Neural cell (in vitro differentiated cells): Measurements from ENCODE around the gene SDK1.

Source experiments
- EP300 ChIP-seq: fragments of 450-650 bp; conservative IDR thresholded peaks from 2 replicates; pipeline ENCODE4 v1.6.1; 2014; ENCODE audit warnings: antibody characterized with exemption, mild to moderate bottlenecking, moderate library complexity; ENCODE audit not compliant: poor library complexity, severe bottlenecking
- EZH2 ChIP-seq: fragments of 200-600, 300-800 bp; shearing (Covaris generic), sonication (generic); IDR thresholded peaks from 2 replicates; pipeline ENCODE4 v1.6.1; 2014; ENCODE audit warnings: antibody characterized with exemption, low read length, borderline replicate concordance, mild to moderate bottlenecking; ENCODE audit not compliant: insufficient read depth, poor library complexity, severe bottlenecking
- MXI1 ChIP-seq: fragments of 450-650 bp; conservative IDR thresholded peaks from 2 replicates; pipeline ENCODE4 v1.6.1; 2014; ENCODE audit warnings: antibody characterized with exemption, mild to moderate bottlenecking; ENCODE audit not compliant: poor library complexity, severe bottlenecking
- POLR2AphosphoS5 ChIP-seq: IDR thresholded peaks from 2 replicates; pipeline ENCODE4 v1.6.1; 2012
- TAF1 ChIP-seq: IDR thresholded peaks from 2 replicates; pipeline ENCODE4 v1.6.1; 2012; ENCODE audit warnings: low read depth
- TF ChIP-seq, protein P1 (sequence below): fragments of 450-650 bp; IDR thresholded peaks from 2 replicates; pipeline ENCODE4 v1.5.1; 2014; ENCODE audit warnings: antibody characterized with exemption, mild to moderate bottlenecking, moderate library complexity; ENCODE audit not compliant: poor library complexity, severe bottlenecking
- TF ChIP-seq, protein P2 (sequence below): IDR thresholded peaks from 2 replicates; pipeline ENCODE4 v1.6.1; 2012; ENCODE audit warnings: borderline replicate concordance

DNA sequence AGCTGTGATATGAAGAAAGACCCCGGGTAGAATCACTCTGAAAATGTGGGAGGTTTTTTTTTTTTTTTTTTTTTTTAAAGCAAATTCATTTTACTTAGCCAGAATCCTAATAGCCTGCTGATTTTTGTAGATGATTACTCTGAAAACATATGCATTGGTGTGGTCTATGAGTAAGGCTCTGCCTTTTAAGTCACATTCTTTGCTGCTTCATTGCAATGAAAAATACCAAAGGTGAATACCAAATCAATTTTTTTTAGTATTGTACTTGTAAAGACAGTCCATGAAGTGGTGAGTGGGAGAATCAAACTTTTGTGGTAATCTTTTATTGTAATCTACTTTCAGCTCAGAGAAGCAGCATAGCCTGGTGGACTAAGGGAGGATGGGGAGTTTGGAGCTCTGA lies 130.3 kb downstream of the SDK1 start:
- TF ChIP-seq, protein P1, sequence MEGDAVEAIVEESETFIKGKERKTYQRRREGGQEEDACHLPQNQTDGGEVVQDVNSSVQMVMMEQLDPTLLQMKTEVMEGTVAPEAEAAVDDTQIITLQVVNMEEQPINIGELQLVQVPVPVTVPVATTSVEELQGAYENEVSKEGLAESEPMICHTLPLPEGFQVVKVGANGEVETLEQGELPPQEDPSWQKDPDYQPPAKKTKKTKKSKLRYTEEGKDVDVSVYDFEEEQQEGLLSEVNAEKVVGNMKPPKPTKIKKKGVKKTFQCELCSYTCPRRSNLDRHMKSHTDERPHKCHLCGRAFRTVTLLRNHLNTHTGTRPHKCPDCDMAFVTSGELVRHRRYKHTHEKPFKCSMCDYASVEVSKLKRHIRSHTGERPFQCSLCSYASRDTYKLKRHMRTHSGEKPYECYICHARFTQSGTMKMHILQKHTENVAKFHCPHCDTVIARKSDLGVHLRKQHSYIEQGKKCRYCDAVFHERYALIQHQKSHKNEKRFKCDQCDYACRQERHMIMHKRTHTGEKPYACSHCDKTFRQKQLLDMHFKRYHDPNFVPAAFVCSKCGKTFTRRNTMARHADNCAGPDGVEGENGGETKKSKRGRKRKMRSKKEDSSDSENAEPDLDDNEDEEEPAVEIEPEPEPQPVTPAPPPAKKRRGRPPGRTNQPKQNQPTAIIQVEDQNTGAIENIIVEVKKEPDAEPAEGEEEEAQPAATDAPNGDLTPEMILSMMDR: no peak
- TF ChIP-seq EP300: no peak
- no peak for TF ChIP-seq MXI1
- TF ChIP-seq EZH2: no peak
- no peak for TF ChIP-seq TAF1
- TF ChIP-seq POLR2AphosphoS5: no peak
- TF ChIP-seq, protein P2, sequence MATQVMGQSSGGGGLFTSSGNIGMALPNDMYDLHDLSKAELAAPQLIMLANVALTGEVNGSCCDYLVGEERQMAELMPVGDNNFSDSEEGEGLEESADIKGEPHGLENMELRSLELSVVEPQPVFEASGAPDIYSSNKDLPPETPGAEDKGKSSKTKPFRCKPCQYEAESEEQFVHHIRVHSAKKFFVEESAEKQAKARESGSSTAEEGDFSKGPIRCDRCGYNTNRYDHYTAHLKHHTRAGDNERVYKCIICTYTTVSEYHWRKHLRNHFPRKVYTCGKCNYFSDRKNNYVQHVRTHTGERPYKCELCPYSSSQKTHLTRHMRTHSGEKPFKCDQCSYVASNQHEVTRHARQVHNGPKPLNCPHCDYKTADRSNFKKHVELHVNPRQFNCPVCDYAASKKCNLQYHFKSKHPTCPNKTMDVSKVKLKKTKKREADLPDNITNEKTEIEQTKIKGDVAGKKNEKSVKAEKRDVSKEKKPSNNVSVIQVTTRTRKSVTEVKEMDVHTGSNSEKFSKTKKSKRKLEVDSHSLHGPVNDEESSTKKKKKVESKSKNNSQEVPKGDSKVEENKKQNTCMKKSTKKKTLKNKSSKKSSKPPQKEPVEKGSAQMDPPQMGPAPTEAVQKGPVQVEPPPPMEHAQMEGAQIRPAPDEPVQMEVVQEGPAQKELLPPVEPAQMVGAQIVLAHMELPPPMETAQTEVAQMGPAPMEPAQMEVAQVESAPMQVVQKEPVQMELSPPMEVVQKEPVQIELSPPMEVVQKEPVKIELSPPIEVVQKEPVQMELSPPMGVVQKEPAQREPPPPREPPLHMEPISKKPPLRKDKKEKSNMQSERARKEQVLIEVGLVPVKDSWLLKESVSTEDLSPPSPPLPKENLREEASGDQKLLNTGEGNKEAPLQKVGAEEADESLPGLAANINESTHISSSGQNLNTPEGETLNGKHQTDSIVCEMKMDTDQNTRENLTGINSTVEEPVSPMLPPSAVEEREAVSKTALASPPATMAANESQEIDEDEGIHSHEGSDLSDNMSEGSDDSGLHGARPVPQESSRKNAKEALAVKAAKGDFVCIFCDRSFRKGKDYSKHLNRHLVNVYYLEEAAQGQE: no peak
